Epithelial cell of proximal tubule (primary cell): Measurements from ENCODE around the gene FSCN2. TPM values are rescaled to one million over a fixed set of nuclear protein-coding genes. Genes with fewer than 3 reads are reported as not detected.

ENCODE experiments used
- DNase-seq: peaks from one replicate; pipeline ENCODE4 v3.0.0-alpha.2; 2011; ENCODE audit warnings: low read depth
- H3K4me3 ChIP-seq: 2 replicates; pipeline ENCODE4 v1.5.1; 2011; ENCODE audit warnings: low read depth, mild to moderate bottlenecking, low read length
- CTCF ChIP-seq: conservative IDR thresholded peaks from 2 replicates; pipeline ENCODE4 v1.5.1; 2012; ENCODE audit warnings: low read depth, mild to moderate bottlenecking, low read length
- total RNA-seq: library from RNA; depleted of rRNA; stranded (reverse); fragments of >200 nt; gene quantifications from 2 replicates; pipeline ENCODE4 v1.2.3, GENCODE V29; 2015

The FSCN2 gene
- total RNA-seq, 1 donor from 2014 or later, result not detected

DNA sequence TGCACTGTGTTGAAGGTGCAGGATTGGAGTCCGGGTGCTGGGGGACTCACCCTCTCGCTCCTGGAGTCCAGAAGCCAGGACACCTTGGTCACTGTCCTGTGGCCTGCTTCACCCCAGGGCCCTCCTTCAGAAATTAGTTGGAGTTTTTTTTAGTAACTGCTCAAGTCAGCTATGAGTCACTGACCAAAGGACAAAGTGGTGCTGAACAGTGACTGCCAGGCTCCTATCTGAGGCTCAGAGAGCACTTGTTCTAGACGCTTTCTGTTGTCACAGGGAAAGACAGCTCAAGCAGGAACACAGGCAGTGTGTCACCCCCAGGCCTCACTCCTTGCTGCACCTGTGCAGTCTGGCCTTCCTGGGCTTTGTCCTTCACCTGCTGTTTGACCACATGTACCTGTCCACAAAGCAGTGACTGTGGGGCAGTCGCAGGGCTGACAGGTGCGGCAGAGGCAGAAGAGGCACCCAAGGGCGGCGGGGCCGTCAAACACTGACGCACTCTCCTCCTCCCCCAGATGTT lies 28.1 kb downstream of the FSCN2 start:
- no peak for DNase-seq
- no peak for TF ChIP-seq CTCF
- no peak overlapping the region for H3K4me3 ChIP-seq

GRCh38 chr17:81556863-81557262 lies 28.7 kb downstream of the FSCN2 start:
- no peak overlapping the region for H3K4me3 ChIP-seq
- no peak for DNase-seq
- no peak for TF ChIP-seq CTCF

GRCh38 chr17:81557276-81558114 lies 29.3 kb downstream of the FSCN2 start:
- no peak for TF ChIP-seq CTCF
- DNase-seq, result no peak
- no peak overlapping the region for H3K4me3 ChIP-seq

GRCh38 chr17:81558115-81558468 lies 29.9 kb downstream of the FSCN2 start:
- DNase-seq, result no peak
- TF ChIP-seq CTCF, result no peak
- H3K4me3 ChIP-seq, result no peak overlapping the region

DNA sequence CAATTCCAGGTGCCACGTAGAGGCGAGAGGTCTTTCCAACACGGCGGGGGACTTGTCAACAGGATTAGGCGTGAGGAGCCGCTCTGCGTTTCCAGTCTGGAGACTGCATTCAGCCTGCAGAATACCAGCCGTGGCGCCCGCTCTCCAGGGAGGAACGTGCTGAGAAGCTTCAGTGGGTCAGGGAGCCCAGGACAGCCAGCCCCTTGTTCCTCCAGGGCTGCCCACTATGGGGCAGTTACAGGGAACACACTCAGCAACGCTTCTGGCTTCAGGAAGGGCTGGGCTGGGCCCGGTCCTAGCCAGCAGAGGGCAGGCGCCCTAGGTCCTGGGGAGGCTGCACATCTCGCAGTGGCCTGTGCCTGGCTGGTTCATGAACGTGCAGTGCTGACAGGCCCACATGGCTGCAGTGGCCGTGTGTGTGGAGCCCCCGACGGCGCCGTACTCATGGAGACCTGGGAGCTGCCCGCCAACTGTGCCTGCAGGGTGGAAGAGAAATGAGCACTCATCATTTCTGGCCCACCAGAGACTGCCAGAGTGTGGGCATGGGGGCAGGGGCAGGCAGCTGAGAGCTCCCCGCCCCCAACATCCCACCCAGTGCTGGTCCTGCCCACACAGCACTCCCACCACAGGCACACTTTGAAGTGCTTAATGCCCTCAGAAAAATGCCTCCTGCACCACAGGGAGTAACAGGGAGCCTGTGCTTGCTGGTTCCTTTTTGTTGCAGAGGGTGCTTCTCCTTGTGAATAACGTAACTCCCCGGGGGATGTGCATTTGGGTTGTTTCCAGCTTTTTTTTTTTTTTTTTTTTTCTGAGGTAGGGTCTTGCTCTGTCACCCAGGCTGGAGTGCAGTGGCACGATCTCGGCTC lies 31.0 kb downstream of the FSCN2 start:
- no peak for DNase-seq
- no peak overlapping the region for H3K4me3 ChIP-seq
- peak; percentile 12 for TF ChIP-seq CTCF

DNA sequence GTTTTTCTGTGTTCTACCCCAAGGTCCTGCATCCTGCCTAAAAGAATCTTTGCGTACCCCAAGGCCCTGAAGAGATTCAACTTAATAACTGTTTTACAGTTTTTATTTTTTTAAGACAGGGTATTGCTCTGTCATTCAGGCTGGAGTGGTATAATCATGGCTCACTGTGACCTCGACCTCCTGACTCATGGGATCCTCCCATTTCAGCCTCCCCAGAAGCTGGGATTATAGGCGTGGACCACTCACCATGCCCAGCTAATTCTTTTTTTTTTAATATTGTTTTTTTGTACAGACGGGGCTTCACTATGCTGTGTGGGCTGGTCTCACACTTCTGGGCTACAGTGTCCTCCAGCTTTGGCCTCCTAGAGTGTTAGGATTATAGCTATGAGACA lies 33.3 kb downstream of the FSCN2 start:
- TF ChIP-seq CTCF, result no peak
- no peak for DNase-seq
- no peak overlapping the region for H3K4me3 ChIP-seq
